IMR-90 (cell line): Measurements from ENCODE around the gene ANKRD2. TPM values are rescaled to one million over a fixed set of nuclear protein-coding genes. Genes with fewer than 3 reads are reported as not detected.

Experiments
- ATAC-seq: fragments of 200-7000 bp; cut with Tn5 transposase; 2 replicates; pipeline ENCODE4 v1.9.1; 2020; ENCODE audit warnings: low read depth, mild to moderate bottlenecking, moderate library complexity
- BruUV-seq: library from RNA; stranded (reverse); fragments of 400-500 nt; replicated peaks from 2 replicates; lab custom pipeline; 2021; lab: Mats Ljungman, UMichigan
- CTCF ChIA-PET: fragments of 300-600 bp; formaldehyde crosslinking; extraction: SDS; loops from one replicate; lab custom pipeline; 2021; ENCODE audit warnings: antibody characterized with exemption; lab: Yijun Ruan, JAX
- POLR2A ChIA-PET: fragments of 300-600 bp; sonication (Branson Sonifier 250); formaldehyde crosslinking; loops from one replicate; lab custom pipeline; 2022; ENCODE audit warnings: antibody characterized with exemption; ENCODE audit not compliant: unreplicated experiment; lab: Charles Lee
- DNase-seq: peaks from one replicate; pipeline ENCODE4 v3.0.0; 2013
- H2AFZ ChIP-seq: replicated peaks from 2 replicates; pipeline ENCODE3; 2013; ENCODE audit warnings: low read length, mild to moderate bottlenecking; ENCODE audit not compliant: poor library complexity
- H2AK5ac ChIP-seq: 2 replicates; pipeline ENCODE4 v1.6.1; 2013; ENCODE audit warnings: low read depth, low read length, inconsistent platforms
- H2AK9ac ChIP-seq: replicated peaks from 2 replicates; pipeline ENCODE3; 2013; ENCODE audit warnings: mild to moderate bottlenecking, low read depth, low read length, moderate library complexity; ENCODE audit not compliant: poor library complexity
- H2BK120ac ChIP-seq: 2 replicates; pipeline ENCODE4 v1.6.1; 2013; ENCODE audit warnings: low read depth, low read length, inconsistent platforms
- H2BK15ac ChIP-seq: 3 replicates; pipeline ENCODE4 v1.6.1; 2013; ENCODE audit warnings: low read depth, low read length, inconsistent platforms
- H2BK20ac ChIP-seq: 2 replicates; pipeline ENCODE4 v1.6.1; 2013; ENCODE audit warnings: low read depth, mild to moderate bottlenecking, inconsistent platforms, low read length, moderate library complexity
- H2BK5ac ChIP-seq: 2 replicates; pipeline ENCODE4 v1.6.1; 2013; ENCODE audit warnings: mild to moderate bottlenecking, low read depth, low read length, inconsistent platforms; ENCODE audit not compliant: poor library complexity, severe bottlenecking
- H3K14ac ChIP-seq: replicated peaks from 2 replicates; pipeline ENCODE4 v1.6.1; 2013; ENCODE audit warnings: low read depth, low read length, inconsistent platforms
- H3K18ac ChIP-seq: 2 replicates; pipeline ENCODE4 v1.6.1; 2013; ENCODE audit warnings: low read depth, low read length, control low read depth
- H3K23ac ChIP-seq: 2 replicates; pipeline ENCODE4 v1.6.1; 2013; ENCODE audit warnings: low read depth, low read length, inconsistent platforms
- H3K27ac ChIP-seq: 2 replicates; pipeline ENCODE4 v1.5.1; 2013; ENCODE audit warnings: mild to moderate bottlenecking, control low read depth, low read length; ENCODE audit not compliant: insufficient read depth
- H3K27me3 ChIP-seq: 2 replicates; pipeline ENCODE4 v1.6.1; 2013; ENCODE audit warnings: low read length; ENCODE audit not compliant: control insufficient read depth, insufficient read depth
- H3K36me3 ChIP-seq: 2 replicates; pipeline ENCODE4 v1.6.1; 2013; ENCODE audit warnings: low read length, mixed read lengths; ENCODE audit not compliant: control insufficient read depth, insufficient read depth
- H3K4ac ChIP-seq: 2 replicates; pipeline ENCODE4 v1.6.1; 2013; ENCODE audit warnings: low read depth, low read length, inconsistent platforms
- H3K4me1 ChIP-seq: 2 replicates; pipeline ENCODE4 v1.6.1; 2013; ENCODE audit warnings: low read length, mixed read lengths; ENCODE audit not compliant: control insufficient read depth, insufficient read depth
- H3K4me2 ChIP-seq: 2 replicates; pipeline ENCODE4 v1.6.1; 2013; ENCODE audit warnings: low read depth, mild to moderate bottlenecking, control low read depth, low read length, moderate library complexity
- H3K4me3 ChIP-seq: 2 replicates; pipeline ENCODE4 v1.5.1; 2013; ENCODE audit warnings: low read depth, mild to moderate bottlenecking, control low read depth, low read length, moderate library complexity; ENCODE audit not compliant: insufficient read depth
- H3K56ac ChIP-seq: 2 replicates; pipeline ENCODE4 v1.6.1; 2013; ENCODE audit warnings: low read length, inconsistent platforms; ENCODE audit not compliant: insufficient read depth; ENCODE audit errors: extremely low read depth
- H3K79me1 ChIP-seq, 2 experiments: 2 replicates each; pipeline ENCODE4 v1.6.1; 2013; ENCODE audit warnings: low read length in 2 of 2, inconsistent platforms in 1 of 2, low read depth in 1 of 2
- H3K9ac ChIP-seq: 2 replicates; pipeline ENCODE4 v1.6.1; 2013; ENCODE audit warnings: low read depth, low read length, control low read depth
- H3K9me1 ChIP-seq: 2 replicates; pipeline ENCODE4 v1.6.1; 2013; ENCODE audit warnings: low read length, inconsistent platforms; ENCODE audit not compliant: insufficient read depth
- H3K9me3 ChIP-seq: 2 replicates; pipeline ENCODE4 v1.6.1; 2013; ENCODE audit warnings: low read length; ENCODE audit not compliant: control insufficient read depth, insufficient read depth
- H4K20me1 ChIP-seq: 2 replicates; pipeline ENCODE4 v1.6.1; 2013; ENCODE audit warnings: low read length, inconsistent platforms; ENCODE audit not compliant: insufficient read depth
- H4K5ac ChIP-seq: 2 replicates; pipeline ENCODE4 v1.6.1; 2013; ENCODE audit warnings: mild to moderate bottlenecking, low read depth, low read length, control low read depth
- H4K8ac ChIP-seq, 2 experiments: 2 replicates each; pipeline ENCODE4 v1.6.1; 2013; ENCODE audit warnings: low read depth in 2 of 2, low read length in 2 of 2, control low read depth in 1 of 2, inconsistent platforms in 1 of 2
- H4K91ac ChIP-seq: 2 replicates; pipeline ENCODE4 v1.6.1; 2013; ENCODE audit warnings: low read depth, low read length, inconsistent platforms; ENCODE audit not compliant: insufficient read depth
- BHLHE40 ChIP-seq: fragments of 150-350 bp; IDR thresholded peaks from 2 replicates; pipeline ENCODE4 v1.6.1; 2016; ENCODE audit warnings: mild to moderate bottlenecking, low read depth, low read length
- CEBPB ChIP-seq: IDR thresholded peaks from 2 replicates; pipeline ENCODE4 v1.6.1; 2012; ENCODE audit warnings: low read depth, low read length, improper control_type of control experiment
- ELK1 ChIP-seq: fragments of 150-350 bp; IDR thresholded peaks from 2 replicates; pipeline ENCODE4 v1.6.1; 2016; ENCODE audit warnings: low read depth, mild to moderate bottlenecking, low read length, moderate library complexity, borderline replicate concordance
- FOS ChIP-seq: fragments of 150-350 bp; IDR thresholded peaks from 2 replicates; pipeline ENCODE4 v1.6.1; 2016; ENCODE audit warnings: low read depth, low read length
- MAFK ChIP-seq: IDR thresholded peaks from 2 replicates; pipeline ENCODE4 v1.6.1; 2012; ENCODE audit warnings: low read depth, low read length, improper control_type of control experiment
- MAZ ChIP-seq: IDR thresholded peaks from 2 replicates; pipeline ENCODE4 v1.6.1; 2012; ENCODE audit warnings: low read depth, mild to moderate bottlenecking, low read length, improper control_type of control experiment, moderate library complexity, borderline replicate concordance
- MXI1 ChIP-seq: IDR thresholded peaks from 2 replicates; pipeline ENCODE4 v1.6.1; 2012; ENCODE audit warnings: low read depth, mild to moderate bottlenecking, low read length, moderate library complexity, borderline replicate concordance
- NFE2L2 ChIP-seq: fragments of 150-350 bp; IDR thresholded peaks from 2 replicates; pipeline ENCODE4 v1.6.1; 2016; ENCODE audit warnings: low read depth, mild to moderate bottlenecking, low read length
- RCOR1 ChIP-seq: IDR thresholded peaks from 2 replicates; pipeline ENCODE4 v1.6.1; 2012; ENCODE audit warnings: mild to moderate bottlenecking, low read length, improper control_type of control experiment; ENCODE audit not compliant: insufficient replicate concordance
- SMC3 ChIP-seq: fragments of 150-350 bp; IDR thresholded peaks from 2 replicates; pipeline ENCODE4 v1.6.1; 2016; ENCODE audit warnings: low read depth, mild to moderate bottlenecking, antibody characterized with exemption, low read length, moderate library complexity
- WGBS, 2 experiments: methylation state at CpG; one replicate each; pipeline versions ENCODE4 v1.1.5 to v1.1.7; 2013; ENCODE audit warnings: missing lambda C conversion rate in 2 of 2; ENCODE audit not compliant: insufficient read length in 1 of 2; ENCODE audit errors: extremely low coverage in 2 of 2; 5-methylcytosine and 5-hydroxymethylcytosine counted together
- dilution Hi-C: fragments of 300-500 bp; cut with HindIII; formaldehyde crosslinking; loops from one replicate; pipeline ENCODE4 v1.14.3; 2018; ENCODE audit warnings: low sequenced_read_pairs; ENCODE audit not compliant: unreplicated experiment
- in situ Hi-C: fragments of 300-500 bp; cut with MboI; formaldehyde crosslinking; loops from 3 replicates; pipeline ENCODE4 v1.14.3; 2019; ENCODE audit warnings: low sequenced_read_pairs, inconsistent platforms, mixed read lengths
- intact Hi-C: fragments of 100-400 bp; cut with micrococcal nuclease; formaldehyde crosslinking; loops from 2 replicates; pipeline ENCODE4 v1.10.0; 2022
- polyA plus RNA-seq, 3 experiments: library from polyadenylated mRNA; depleted of rRNA; stranded (reverse); fragments of >200 nt; gene quantifications; 2 replicates each; pipeline ENCODE4 v1.2.3, GENCODE V29; 2012; ENCODE audit warnings: low replicate concordance in 1 of 3
- total RNA-seq: library from RNA; depleted of rRNA; stranded (reverse); fragments of >200 nt; gene quantifications from 2 replicates; pipeline ENCODE4 v1.2.3, GENCODE V29; 2012
- TF ChIP-seq, protein P1 (sequence below): fragments of 150-350 bp; IDR thresholded peaks from 2 replicates; pipeline ENCODE4 v1.6.1; 2017; ENCODE audit warnings: mild to moderate bottlenecking, antibody characterized with exemption, low read length, low read depth
- TF ChIP-seq, protein P2 (sequence below): conservative IDR thresholded peaks from 2 replicates; pipeline ENCODE4 v1.5.1; 2012; ENCODE audit warnings: mild to moderate bottlenecking, low read depth, low read length, improper control_type of control experiment

Gene ANKRD2
- total and polyA plus RNA-seq, 2 of the 4 experiments (the other 2 are of a cell fraction) = 0.36 to 0.65 TPM

DNA sequence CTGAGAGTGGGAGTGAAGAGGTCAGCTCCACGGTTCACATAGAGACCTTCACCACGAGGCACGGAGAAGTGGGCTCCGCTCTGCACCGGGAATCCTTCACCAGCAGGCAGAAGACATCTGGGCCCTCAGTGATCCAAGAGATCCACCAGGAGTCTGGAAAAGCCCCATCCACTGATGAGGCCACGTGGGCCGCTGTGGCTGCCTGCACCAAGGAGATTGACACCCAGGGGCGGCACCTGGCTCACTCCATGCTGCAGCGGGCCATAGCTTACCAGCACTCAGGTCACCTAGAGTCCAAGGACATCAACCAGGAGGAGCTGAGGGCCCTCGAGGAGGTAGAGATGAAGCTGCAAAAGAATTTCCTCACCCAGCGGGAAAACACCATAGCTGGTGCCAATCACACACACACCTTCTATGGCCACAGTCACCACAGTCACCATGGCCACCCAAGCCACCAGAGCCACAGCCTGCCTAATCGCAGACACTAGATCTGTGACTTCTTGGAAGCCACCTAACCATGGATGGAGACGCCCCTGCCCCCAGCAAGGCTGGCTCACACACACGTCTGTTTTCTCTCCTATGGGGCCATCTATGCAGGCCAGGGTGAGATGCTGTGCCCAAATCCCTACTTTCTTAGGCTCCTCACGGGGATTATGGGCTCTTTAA lies 17.6 kb downstream of the ANKRD2 start:
- no peak overlapping the region for H3K23ac ChIP-seq
- H3K4me3 ChIP-seq = no peak overlapping the region
- no peaks in the 10 kb centered on the region for H3K27me3 ChIP-seq
- no peak overlapping the region for H2BK5ac ChIP-seq
- intact Hi-C loops (no loop called here), in situ Hi-C loops (no loop called here), dilution Hi-C loops (no loop called here)
- no peaks in the 10 kb centered on the region for H4K20me1 ChIP-seq
- H3K27ac ChIP-seq = no peak overlapping the region
- WGBS, 2 experiments = 82% methylated on average over 6 of the region's 15 CpGs; no CpG with 5 or more reads in 1 of the 2 experiments
- H3K4me1 ChIP-seq = peaks cover 2% of the 10 kb centered on the region; the same call in 1 of the 2 replicates
- H3K56ac ChIP-seq = no peak overlapping the region
- H2AFZ ChIP-seq = no peak overlapping the region
- H4K8ac ChIP-seq = no peak overlapping the region
- H3K4me2 ChIP-seq = no peak overlapping the region
- H3K36me3 ChIP-seq = no peaks in the 10 kb centered on the region
- H2BK120ac ChIP-seq = no peak overlapping the region
- no peak overlapping the region for H4K91ac ChIP-seq
- no peak for TF ChIP-seq BHLHE40
- no peak for TF ChIP-seq SMC3
- no peak for TF ChIP-seq MXI1
- no peak for TF ChIP-seq CEBPB
- no peak for TF ChIP-seq NFE2L2
- no peak for TF ChIP-seq RCOR1
- TF ChIP-seq, protein P1, sequence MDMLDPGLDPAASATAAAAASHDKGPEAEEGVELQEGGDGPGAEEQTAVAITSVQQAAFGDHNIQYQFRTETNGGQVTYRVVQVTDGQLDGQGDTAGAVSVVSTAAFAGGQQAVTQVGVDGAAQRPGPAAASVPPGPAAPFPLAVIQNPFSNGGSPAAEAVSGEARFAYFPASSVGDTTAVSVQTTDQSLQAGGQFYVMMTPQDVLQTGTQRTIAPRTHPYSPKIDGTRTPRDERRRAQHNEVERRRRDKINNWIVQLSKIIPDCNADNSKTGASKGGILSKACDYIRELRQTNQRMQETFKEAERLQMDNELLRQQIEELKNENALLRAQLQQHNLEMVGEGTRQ = no peak
- TF ChIP-seq MAZ = no peak
- no peak for TF ChIP-seq MAFK
- TF ChIP-seq, protein P2, sequence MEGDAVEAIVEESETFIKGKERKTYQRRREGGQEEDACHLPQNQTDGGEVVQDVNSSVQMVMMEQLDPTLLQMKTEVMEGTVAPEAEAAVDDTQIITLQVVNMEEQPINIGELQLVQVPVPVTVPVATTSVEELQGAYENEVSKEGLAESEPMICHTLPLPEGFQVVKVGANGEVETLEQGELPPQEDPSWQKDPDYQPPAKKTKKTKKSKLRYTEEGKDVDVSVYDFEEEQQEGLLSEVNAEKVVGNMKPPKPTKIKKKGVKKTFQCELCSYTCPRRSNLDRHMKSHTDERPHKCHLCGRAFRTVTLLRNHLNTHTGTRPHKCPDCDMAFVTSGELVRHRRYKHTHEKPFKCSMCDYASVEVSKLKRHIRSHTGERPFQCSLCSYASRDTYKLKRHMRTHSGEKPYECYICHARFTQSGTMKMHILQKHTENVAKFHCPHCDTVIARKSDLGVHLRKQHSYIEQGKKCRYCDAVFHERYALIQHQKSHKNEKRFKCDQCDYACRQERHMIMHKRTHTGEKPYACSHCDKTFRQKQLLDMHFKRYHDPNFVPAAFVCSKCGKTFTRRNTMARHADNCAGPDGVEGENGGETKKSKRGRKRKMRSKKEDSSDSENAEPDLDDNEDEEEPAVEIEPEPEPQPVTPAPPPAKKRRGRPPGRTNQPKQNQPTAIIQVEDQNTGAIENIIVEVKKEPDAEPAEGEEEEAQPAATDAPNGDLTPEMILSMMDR = no peak
- no peak for TF ChIP-seq FOS
- no peak for TF ChIP-seq ELK1
- H4K5ac ChIP-seq = no peak overlapping the region
- no peaks in the 10 kb centered on the region for H3K79me1 ChIP-seq
- no peak overlapping the region for H3K9ac ChIP-seq
- H2AK5ac ChIP-seq = no peak overlapping the region
- ChIA-PET CTCF (interaction anchor here (0.6 kb wide), 1 partner anchor 8 kb away, joined by 3 read pairs; no protein-coding TSS in a partner anchor), POLR2A (interaction anchor here (0.6 kb wide), 1 partner anchor 44 kb away, joined by 4 read pairs; no protein-coding TSS in a partner anchor)
- no peak overlapping the region for H2BK20ac ChIP-seq
- BruUV-seq = no TSS peak
- no peak overlapping the region for H3K18ac ChIP-seq
- no peak overlapping the region for H3K14ac ChIP-seq
- ATAC-seq (no peak), DNase-seq (no peak)
- no peaks in the 10 kb centered on the region for H3K9me3 ChIP-seq
- H2BK15ac ChIP-seq = no peak overlapping the region
- H3K9me1 ChIP-seq = peaks cover 3% of the 10 kb centered on the region; the same call in 1 of the 2 replicates
- no peak overlapping the region for H2AK9ac ChIP-seq
- H3K4ac ChIP-seq = no peak overlapping the region
